ENCODE measurements around the gene NFYA. TPM values are rescaled to one million over a fixed set of nuclear protein-coding genes. Genes with fewer than 3 reads are reported as not detected.
A peak's percentile ranks its signal among the peaks of the same experiment; 100 is the strongest.

Gene NFYA
- total RNA-seq, result 10 to 100 TPM; 24.5 to 25.4 TPM

DNA sequence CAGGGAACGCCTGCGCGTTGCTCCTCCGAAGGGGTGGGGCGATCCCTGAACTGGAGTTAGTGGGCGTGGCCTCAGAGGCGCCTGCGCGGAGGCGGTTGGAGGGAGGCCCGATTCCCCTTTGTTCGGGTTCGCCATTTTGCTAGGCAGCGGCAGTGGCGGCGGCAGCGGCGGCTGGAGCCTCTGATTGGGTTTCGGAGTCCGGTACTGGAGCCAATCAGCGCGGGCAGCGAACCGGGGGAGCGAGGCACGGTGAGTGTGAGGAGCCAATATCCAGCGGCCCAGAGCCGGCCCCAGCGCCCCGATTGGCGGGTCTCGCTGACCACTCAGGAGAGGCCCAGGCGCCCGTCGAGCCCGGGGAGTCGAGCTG is at the start of gene NFYA:
NFYA (plus strand) TSS at position 139 of the 367 bp plus-strand sequence. CDS start 6,116 bp downstream, outside the sequence.
- Mint-ChIP-seq H3K27me3 (no peaks in the 10 kb centered on the region), H3K36me3 (peaks cover 19% of the 10 kb centered on the region), H3K4me3 (peak within 1 kb of the TSS; percentile 94), H3K9me3 (no peaks in the 10 kb centered on the region), H3K4me1 (peaks cover 45% of the 10 kb centered on the region), H3K27ac (peak within 1 kb of the TSS; percentile 98)
- no peak for DNase-seq

DNA sequence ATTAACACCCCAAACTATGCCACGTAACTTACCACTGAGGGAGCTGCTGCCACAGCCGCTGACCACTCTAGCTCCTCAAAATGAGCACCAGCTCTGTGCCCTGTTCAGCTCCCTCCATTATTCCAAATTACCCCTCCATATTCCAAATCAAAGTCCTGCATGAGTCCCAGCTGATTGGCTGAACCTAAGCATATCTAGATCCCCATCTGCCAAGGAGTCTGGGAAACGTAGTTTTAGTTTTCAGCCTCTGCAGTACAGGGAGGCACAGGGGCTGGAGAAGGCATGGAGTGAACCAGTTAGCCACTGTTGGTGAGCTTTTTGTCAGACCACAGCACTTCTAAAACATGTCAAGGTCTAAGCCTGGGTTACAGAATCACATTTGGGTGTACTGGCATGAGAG is 49.7 kb upstream of the NFYA start:
- Mint-ChIP-seq H3K9me3 (no peaks in the 10 kb centered on the region), H3K4me3 (no peak overlapping the region), H3K36me3 (no peaks in the 10 kb centered on the region), H3K4me1 (peaks cover 10% of the 10 kb centered on the region), H3K27me3 (no peaks in the 10 kb centered on the region), H3K27ac (no peak overlapping the region)
- DNase-seq, result no peak

DNA sequence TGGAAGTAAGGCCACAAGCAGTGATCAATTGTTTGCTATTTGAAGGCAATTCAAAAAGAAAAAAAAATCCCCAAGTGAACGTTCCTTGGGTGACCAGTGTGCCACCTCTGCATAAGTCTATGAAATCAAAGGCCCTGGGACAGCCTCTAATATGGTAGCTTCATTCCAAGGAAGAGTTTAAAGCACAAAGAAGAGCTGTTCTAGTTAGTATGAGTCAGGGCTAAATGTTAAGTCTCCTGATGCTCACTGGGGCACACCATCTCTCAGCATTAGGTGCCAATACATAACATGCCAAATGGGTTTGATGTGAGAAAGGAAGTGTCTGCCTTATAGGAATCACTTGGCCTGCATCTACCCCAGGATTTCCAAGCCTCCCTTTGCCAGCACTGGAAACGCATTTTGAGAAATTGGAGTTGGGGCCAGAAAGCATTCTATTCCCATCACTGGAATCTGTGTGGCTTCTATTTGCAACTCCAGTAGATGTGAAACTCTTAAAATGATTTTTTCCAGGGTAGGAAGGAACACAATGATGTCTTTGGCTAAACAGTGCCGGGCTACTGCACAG is 46.7 kb upstream of the NFYA start:
- no peaks in the 10 kb centered on the region for H3K9me3 Mint-ChIP-seq
- no peaks in the 10 kb centered on the region for H3K27me3 Mint-ChIP-seq
- no peaks in the 10 kb centered on the region for H3K36me3 Mint-ChIP-seq
- peaks cover 17% of the 10 kb centered on the region for H3K4me1 Mint-ChIP-seq
- DNase-seq, result no peak
- no peak overlapping the region for H3K4me3 Mint-ChIP-seq
- no peak overlapping the region for H3K27ac Mint-ChIP-seq

DNA sequence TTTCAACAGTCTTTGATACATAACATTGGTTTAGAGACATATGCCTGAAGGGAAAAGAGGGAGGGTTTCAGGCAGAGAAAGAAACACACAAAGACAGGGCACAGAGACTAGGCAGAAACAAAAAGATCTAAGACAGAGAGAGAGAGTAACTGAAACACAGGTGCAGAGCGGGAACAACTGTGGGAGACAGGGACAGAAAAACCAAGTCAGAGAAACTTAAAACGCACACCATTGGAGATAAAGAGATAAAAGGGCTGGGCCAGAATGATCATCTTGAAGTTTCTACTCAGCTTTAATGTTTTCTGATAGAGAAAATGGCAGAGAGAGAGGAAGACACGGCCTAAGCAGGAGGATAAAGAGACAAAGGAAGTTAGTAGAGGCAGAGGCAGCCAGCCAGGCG is 45.5 kb upstream of the NFYA start:
- H3K4me3 Mint-ChIP-seq, result peak overlapping the region; percentile 86
- H3K36me3 Mint-ChIP-seq, result no peaks in the 10 kb centered on the region
- peak overlapping the region; percentile 10 for H3K27ac Mint-ChIP-seq
- no peaks in the 10 kb centered on the region for H3K27me3 Mint-ChIP-seq
- peaks cover 17% of the 10 kb centered on the region for H3K4me1 Mint-ChIP-seq
- H3K9me3 Mint-ChIP-seq, result no peaks in the 10 kb centered on the region
- DNase-seq, result no peak

DNA sequence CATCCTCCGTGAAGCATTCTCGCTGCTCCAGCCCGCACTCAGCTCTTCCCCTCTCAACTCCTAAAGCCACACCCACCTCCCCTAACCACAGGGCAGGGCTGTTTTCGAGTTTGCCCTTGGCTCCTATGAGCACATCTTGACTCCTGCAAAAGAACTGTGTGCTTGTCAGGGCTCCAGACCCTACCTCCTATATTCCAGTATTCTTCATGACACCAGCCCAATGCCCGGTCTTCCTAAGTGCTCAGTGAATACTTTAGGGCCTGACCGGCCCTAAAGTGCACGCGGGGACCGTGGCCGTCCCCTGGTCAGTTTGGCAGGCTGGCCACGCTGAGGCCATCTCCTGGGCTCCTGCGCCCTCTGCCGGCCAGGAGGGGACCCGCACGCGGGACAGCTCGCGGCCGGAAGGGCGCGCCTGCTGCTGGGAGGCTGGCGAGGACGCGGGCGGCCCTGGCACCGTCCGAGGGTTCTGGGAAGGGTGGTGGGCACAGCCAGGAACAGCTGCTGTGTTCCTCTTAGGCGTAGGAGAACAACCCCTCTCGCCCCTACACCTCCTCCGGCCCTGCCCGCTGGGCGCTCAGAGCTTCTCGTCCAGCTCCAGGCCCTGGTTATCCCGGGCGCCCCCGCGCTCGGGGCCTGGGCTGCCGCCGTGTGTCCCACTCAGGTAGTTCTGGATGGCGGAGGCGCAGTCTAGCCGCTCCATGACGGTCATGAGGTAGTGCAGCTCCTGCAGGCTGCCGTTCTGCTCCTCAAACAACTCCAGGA is 44.8 kb upstream of the NFYA start:
- H3K4me1 Mint-ChIP-seq, result peaks cover 17% of the 10 kb centered on the region
- H3K27me3 Mint-ChIP-seq, result no peaks in the 10 kb centered on the region
- peak overlapping the region; percentile 86 for H3K4me3 Mint-ChIP-seq
- no peaks in the 10 kb centered on the region for H3K36me3 Mint-ChIP-seq
- peak overlapping the region; percentile 78 for H3K27ac Mint-ChIP-seq
- DNase-seq, result peak; percentile 83
- no peaks in the 10 kb centered on the region for H3K9me3 Mint-ChIP-seq

DNA sequence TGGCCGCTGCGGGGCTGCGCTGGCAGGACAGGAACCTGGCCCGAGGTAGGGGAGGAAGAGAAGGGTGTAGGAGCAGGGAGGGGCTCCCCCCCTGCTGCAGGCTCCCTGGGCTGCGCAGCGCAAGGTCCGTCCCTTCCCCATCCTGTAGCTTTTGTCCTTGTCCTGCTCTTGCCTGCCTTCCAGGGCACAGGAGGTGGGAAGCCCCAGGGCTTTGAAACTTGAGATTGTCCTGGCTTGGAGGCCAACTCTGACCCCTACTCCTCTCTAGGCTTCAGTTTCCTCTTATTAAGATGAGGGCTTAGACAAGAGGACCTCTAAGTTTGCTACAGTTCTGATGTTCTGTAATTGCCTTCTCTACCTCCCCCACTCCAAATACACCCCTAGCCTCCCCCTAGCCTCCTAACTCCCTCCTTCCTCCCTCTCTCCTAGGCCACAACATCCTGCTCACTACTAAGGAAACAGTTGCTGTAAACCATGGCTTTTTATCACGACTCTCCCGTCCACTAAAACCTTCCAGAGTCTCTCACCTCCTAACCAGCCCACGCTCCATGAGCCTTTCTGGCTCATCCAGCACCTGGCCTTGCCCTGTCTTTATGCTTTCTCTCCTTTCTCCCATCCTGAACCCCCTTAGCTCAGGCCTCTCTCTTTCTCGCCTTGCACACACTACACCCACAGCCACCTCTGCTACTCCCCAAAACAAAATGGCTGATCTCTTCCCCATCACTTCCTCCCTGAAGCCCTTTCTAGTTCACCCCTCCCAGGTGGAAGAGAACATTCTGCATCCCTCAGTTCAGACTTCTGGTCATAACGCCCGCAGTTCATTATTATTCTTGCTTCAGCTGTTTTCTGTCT is 44.0 kb upstream of the NFYA start:
- no peak for DNase-seq
- Mint-ChIP-seq H3K36me3 (no peaks in the 10 kb centered on the region), H3K9me3 (no peaks in the 10 kb centered on the region), H3K4me3 (peak overlapping the region; percentile 86), H3K27ac (peak overlapping the region; percentile 62), H3K4me1 (peaks cover 17% of the 10 kb centered on the region), H3K27me3 (no peaks in the 10 kb centered on the region)

DNA sequence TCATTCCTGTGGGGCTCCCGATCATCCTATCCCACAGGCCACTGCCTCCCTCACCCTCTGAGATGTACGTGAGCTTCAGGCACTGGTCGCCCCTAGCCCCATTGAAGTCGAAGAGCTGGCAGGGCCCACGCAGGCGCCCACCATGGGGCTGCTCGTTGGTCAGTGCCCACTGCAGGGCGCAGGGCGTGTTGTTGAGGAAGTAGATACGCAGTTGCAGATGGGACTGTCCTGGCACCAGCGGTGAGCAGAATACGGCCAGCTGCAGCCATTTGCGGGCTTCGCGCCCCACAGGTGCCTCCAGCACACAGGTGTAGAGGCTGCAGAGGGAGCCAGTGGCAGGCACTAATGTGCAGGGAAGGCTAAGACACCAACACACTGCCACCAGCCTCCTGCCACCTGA is 39.9 kb upstream of the NFYA start:
- H3K9me3 Mint-ChIP-seq, result no peaks in the 10 kb centered on the region
- DNase-seq, result no peak
- H3K27ac Mint-ChIP-seq, result no peak overlapping the region

DNA sequence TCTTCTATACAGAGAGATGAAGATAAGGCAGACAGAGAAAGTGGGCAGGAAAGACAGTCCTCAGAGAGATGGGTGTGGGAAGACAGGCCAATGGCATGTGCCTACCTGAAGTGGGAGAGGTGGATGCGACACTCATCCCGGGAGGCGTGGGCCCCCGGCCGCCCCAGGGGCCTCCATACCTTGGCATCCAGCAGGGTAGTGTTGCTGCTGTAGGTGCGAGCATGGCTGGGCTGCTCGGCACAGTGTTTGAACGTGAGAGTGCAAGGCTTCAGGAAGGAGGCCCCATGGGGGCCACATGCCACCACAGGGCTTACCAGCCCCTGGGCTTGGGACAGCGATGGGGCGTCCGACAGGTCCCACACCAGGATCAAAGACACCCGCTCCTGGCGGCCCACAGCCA is 39.0 kb upstream of the NFYA start:
- no peak for DNase-seq
- no peak overlapping the region for H3K27ac Mint-ChIP-seq
- no peaks in the 10 kb centered on the region for H3K27me3 Mint-ChIP-seq
- no peaks in the 10 kb centered on the region for H3K36me3 Mint-ChIP-seq
- H3K4me3 Mint-ChIP-seq, result no peak overlapping the region
- H3K4me1 Mint-ChIP-seq, result peaks cover 6% of the 10 kb centered on the region
- H3K9me3 Mint-ChIP-seq, result no peaks in the 10 kb centered on the region

More for the DNA sequence above, 39.9 kb upstream of the NFYA start:
- Mint-ChIP-seq H3K27me3 (no peaks in the 10 kb centered on the region), H3K4me3 (no peak overlapping the region), H3K36me3 (no peaks in the 10 kb centered on the region), H3K4me1 (peaks cover 9% of the 10 kb centered on the region)

DNA sequence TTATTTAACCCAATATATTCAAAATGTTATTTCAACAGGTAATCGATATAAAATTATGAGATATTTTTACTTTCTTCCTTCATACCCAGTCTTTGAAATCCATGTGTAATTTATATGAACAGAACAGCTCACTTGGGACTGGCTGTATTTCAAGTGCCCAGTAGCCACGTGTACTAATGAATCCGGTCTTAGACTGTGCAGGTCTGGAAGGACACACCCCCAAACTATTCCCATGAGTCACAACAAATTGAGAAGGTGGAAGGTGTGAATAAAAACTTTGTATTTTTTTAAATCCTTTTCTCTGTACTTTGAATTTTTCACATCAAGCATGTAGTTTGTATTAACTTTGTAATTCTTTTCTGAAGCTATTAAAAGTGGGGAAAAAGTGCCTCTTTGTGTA is 36.6 kb upstream of the NFYA start:
- no peak overlapping the region for H3K27ac Mint-ChIP-seq
- H3K4me3 Mint-ChIP-seq, result no peak overlapping the region
- no peaks in the 10 kb centered on the region for H3K36me3 Mint-ChIP-seq
- peaks cover 5% of the 10 kb centered on the region for H3K4me1 Mint-ChIP-seq
- no peaks in the 10 kb centered on the region for H3K9me3 Mint-ChIP-seq
- no peak for DNase-seq
- no peaks in the 10 kb centered on the region for H3K27me3 Mint-ChIP-seq

DNA sequence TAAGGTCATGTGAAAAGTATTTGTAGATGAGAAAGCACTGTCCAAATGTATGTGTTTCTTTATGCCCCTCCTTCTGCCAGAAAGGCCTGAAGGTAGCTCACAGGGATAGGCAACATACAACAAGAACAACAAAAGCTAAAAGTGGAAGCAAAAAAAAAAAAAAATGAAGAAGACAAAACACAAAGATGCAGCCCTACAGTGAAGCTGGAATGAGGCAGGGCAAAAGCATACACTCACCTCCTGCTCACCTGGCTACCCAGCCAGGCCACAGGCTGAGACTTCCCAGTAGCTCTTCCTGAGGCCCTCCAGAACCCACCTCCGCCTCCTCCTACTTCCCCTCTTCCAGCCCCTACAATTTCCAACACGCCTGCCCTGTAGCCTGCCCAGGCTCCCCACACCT is 36.2 kb upstream of the NFYA start:
- Mint-ChIP-seq H3K9me3 (no peaks in the 10 kb centered on the region), H3K4me3 (no peak overlapping the region), H3K36me3 (no peaks in the 10 kb centered on the region), H3K4me1 (peaks cover 5% of the 10 kb centered on the region), H3K27me3 (no peaks in the 10 kb centered on the region), H3K27ac (no peak overlapping the region)
- no peak for DNase-seq

DNA sequence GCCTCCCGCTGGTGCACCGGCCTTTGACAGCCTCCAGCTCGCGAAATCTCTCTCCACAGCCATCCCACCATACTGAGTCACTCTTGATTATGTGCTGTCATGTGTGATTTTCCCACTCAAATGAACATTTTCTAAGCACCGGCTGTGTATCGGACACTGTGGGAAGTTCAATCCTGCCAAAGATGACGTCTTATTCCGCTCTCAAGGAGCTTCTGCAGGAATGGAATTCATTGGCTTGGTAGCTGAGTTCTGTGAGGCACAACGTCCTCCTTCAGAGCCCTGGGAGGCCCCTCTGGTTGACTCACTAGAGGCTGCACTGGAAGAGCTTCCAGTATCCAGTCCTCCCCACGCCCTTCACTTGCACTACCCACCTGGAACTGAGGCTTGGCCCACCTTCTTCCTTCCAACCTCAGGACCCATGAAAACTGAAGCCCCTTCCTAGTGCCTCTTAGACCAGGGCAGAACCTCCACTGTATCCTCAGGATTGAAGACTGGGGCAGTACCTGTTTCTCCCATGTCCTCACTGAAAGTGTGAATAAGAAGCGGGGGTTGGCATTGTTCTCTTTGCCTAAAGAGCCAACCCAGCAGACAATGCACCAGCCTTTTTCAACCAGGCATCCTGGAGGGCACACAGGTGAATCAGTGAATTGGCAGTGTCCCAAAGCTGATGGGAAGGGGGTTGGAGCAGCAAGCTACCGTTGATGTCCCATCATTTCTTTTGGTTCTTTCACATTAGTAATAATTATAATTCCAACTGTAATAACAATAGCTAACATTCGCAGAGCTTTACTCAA is 35.5 kb upstream of the NFYA start:
- no peak for DNase-seq
- no peak overlapping the region for H3K4me3 Mint-ChIP-seq
- H3K36me3 Mint-ChIP-seq, result no peaks in the 10 kb centered on the region
- peaks cover 5% of the 10 kb centered on the region for H3K4me1 Mint-ChIP-seq
- H3K27me3 Mint-ChIP-seq, result no peaks in the 10 kb centered on the region
- H3K9me3 Mint-ChIP-seq, result no peaks in the 10 kb centered on the region
- no peak overlapping the region for H3K27ac Mint-ChIP-seq

DNA sequence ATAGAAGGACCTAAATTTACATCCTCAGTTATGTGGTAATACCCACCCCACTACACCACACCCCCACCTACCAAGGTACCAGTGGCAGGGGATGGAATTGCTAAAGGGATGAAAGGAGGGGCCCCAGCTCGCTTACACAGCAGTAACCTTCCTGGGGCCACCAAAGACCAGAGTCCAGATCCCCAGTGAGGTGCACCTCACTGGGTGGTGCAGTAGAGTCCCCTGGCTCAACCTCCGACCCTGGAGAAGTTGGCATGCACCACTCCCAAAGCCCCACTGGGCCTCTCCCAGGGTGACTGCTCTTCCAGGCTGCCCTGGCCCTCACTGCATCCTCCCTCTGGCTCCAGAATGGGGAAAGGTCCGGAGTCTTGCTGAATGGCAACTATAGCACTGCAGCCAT is 34.6 kb upstream of the NFYA start:
- peaks cover 5% of the 10 kb centered on the region for H3K4me1 Mint-ChIP-seq
- H3K27me3 Mint-ChIP-seq, result no peaks in the 10 kb centered on the region
- H3K36me3 Mint-ChIP-seq, result no peaks in the 10 kb centered on the region
- H3K27ac Mint-ChIP-seq, result no peak overlapping the region
- no peaks in the 10 kb centered on the region for H3K9me3 Mint-ChIP-seq
- no peak for DNase-seq
- no peak overlapping the region for H3K4me3 Mint-ChIP-seq

DNA sequence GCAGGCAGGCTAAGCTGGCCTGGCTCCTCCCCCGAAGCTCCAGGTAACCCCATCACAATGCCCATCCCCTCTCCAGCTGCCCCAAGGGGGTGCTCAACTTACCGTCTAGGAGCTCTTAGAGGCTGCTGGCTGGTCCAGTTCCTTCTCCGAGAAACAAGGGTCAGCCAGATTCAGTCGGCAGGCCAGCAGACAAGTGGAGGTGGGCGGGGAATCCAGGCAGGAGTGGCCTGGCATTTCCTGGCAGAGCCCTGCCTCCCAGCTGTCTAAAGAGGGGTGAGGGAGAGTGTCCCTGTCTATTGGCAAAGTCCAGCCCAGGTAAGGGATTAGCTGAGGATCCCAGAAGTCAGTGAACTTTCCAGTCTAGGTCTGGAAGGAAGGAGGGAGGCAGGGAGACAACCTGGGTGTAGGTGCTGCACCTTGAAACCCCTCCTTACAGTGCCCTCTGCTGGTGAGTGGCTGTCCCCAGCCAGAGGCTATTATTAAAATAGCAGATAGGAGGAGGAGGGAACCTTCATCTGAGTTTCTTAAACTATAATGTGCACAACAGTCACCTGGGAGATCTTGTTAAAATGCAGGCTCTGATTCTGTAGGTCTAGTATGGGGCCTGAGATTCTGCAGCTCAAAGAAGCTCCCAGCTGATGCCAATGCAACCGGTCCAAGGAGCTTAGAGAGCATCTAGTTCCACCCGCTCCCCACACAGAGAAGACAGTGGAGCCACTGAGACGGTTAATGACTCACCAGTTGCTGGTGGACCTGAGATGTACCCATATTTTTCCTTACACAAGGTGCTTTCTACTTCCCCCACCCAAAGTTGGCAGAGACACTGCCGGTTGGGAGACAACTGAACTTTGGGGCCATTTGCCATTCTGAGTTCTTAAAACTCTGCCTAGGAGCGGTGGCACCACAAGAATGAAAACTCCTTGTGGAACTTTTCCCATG is 33.4 kb upstream of the NFYA start, which contains the start of gene UNC5CL:
UNC5CL (minus strand) TSS at position 162 of the 939 bp plus-strand sequence. CDS start 4,147 bp downstream, outside the sequence.
- H3K36me3 Mint-ChIP-seq, result no peaks in the 10 kb centered on the region
- no peaks in the 10 kb centered on the region for H3K9me3 Mint-ChIP-seq
- peaks cover 5% of the 10 kb centered on the region for H3K4me1 Mint-ChIP-seq
- no peak within 1 kb of the TSS for H3K27ac Mint-ChIP-seq
- no peak within 1 kb of the TSS for H3K4me3 Mint-ChIP-seq
- peak; percentile 57 for DNase-seq
- no peaks in the 10 kb centered on the region for H3K27me3 Mint-ChIP-seq
